Activated T-cell treated with anti-CD3 and anti-CD28 coated beads for 48 hours (primary cell): ENCODE data around the gene XPNPEP2.

Source experiments
- DNase-seq: peaks from one replicate; pipeline ENCODE4 v3.0.0-alpha.2; 2020; ENCODE audit warnings: low read depth

The XPNPEP2 gene, protein sequence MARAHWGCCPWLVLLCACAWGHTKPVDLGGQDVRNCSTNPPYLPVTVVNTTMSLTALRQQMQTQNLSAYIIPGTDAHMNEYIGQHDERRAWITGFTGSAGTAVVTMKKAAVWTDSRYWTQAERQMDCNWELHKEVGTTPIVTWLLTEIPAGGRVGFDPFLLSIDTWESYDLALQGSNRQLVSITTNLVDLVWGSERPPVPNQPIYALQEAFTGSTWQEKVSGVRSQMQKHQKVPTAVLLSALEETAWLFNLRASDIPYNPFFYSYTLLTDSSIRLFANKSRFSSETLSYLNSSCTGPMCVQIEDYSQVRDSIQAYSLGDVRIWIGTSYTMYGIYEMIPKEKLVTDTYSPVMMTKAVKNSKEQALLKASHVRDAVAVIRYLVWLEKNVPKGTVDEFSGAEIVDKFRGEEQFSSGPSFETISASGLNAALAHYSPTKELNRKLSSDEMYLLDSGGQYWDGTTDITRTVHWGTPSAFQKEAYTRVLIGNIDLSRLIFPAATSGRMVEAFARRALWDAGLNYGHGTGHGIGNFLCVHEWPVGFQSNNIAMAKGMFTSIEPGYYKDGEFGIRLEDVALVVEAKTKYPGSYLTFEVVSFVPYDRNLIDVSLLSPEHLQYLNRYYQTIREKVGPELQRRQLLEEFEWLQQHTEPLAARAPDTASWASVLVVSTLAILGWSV

DNA sequence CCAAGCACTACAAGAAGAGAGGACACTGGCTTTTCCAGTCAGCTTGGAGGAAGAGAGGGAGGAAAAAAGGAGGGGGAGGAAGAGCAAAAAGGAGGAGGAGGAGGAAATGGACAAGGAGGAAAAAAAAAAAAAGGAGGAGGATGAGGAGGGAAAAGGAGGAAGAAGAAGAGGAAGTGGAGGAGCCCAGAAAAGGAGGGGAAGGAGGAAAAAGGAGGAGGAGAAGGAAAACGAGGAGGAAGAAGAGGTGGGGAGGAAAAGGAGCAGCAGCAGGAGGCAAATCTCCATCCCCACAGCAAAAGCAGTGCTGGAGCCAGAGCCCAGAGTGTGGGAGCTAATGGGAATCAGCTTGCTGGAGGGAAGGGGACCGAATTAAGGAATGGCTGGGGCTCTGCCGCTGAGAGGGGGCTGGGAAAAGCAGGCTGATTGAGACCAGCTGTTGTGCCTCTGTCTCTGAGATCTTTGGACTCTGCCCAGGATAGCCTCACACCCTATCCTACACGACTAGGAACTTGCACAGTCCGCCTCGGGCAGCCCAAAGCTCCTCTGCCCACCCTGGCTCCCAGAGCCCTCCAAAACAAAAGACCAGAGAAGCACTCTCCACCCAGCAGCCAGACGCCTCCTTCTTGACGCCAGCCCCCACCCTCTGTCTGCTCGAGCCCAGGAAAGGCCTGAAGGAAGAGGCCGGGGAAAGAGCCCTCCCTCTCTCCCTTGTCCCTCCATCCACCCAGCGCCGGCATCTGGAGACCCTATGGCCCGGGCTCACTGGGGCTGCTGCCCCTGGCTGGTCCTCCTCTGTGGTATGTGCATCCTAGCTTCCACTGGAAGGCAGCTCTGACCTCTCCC lies at the start of gene XPNPEP2:
XPNPEP2 (plus strand) TSS at position 514 of the 843 bp plus-strand sequence; CDS start at position 749, 235 bp downstream.
- DNase-seq = no peak

DNA sequence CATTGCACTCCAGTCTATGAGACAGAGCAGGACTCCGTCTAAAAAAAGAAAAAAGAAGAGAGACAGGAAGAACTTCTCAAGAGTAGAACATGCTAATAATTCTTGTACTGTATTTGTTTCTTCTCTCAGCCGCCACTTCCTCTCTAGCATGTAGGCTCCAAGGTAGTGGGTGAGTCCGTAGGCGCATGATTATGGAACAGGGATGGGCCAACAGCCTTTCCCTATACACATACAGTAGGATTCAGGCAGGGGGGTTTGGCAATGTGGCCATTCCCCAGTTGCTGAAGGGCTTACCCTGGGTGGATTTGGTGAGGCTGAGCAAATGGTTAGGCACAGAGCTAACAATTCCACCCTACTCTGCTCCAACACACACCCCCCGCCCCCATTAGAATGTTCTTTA lies 49.0 kb upstream of the XPNPEP2 start:
- DNase-seq = no peak

DNA sequence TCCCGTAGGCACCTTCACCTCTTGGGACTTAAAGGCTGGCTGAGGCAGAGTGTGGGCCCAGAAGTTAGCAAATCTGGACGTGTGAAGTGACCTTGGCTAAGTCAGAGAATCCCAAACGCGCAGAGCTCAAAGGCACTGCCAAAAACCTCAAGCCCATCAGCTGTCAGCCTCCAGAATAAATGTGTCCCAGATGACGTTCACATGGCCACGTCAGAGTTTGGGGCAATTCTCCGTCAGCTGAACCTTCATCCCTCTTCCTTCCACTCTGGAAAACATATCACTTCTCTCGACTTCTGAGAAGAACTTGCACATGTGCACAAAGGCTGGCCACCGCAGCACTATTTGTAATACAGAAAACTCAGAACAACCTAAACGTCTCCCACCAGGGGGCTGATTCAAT lies 48.3 kb upstream of the XPNPEP2 start:
- DNase-seq = no peak

DNA sequence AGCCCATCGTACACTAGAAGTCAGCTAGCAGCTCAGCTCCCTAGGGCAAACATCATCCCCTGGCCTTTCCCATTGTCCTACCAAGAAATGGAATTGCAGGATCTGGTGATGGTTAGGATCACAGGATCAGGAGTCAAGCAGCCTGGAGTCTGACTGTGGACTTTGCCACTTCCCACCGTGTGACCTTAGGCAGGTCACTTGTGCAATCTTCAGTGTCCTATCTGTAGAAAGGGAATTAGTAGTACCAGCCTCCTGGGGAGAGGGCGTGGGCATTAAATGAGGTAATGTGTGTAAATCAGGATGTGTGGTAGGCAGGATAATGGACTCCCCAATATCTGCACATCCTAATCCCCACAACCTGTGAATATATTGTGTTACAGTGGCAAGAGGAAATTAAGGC lies 45.4 kb upstream of the XPNPEP2 start:
- DNase-seq = no peak

DNA sequence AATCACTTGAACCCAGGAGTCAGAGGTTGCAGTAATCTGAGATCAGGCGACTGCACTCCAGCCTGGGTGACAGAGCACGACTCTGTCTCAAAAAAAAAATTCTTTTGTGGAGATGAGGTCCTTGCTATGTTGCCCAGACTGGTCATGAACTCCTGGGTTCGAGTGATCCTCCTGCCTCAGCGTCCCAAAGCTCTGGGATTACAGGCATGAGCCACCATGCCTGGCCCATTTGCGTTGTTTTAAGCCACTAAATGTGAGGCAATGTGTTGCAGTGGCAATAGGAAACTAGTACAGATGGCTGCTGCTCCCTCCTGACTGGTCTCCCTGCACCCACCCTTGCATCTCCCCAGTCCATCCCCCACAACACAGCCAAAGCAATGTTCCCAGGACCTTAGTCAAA lies 44.0 kb upstream of the XPNPEP2 start:
- no peak for DNase-seq

DNA sequence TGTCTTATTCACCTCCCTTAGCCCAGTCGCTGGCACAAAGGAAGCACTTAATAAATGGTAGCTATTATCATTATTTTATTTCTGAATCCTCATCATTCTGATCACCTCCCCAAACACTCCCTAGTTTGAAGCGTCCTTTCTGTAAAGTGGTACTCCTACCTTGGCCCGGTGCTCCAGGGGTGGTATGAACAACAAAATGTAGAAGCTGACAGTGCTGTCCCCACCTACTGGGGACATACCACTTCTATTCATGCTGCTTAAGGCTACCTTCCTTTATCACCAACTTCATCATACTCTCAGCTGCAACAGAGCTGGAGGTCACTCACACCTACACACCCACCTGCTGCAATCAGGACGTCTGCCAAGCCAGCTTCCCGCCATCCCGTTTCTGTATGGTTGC lies 43.2 kb upstream of the XPNPEP2 start:
- DNase-seq = no peak

DNA sequence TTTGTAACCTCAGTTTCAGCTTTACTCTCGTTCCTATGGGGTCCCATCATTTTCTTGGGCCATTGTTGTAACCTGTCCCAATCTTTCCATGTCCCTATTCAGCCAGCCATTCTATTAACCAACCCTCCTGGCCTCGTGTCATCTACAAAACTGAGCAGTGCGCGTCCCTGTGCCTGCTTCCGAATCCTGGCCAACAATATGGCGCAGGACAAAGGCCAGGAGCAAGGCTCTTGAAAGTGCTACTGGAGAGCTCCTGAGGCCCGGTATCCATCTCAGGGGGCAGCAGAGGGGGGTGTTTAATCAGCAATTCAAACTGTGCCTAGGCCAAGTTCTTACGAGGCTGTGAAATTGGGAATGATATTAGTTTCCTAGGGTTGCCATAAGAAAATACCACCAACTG lies 42.8 kb upstream of the XPNPEP2 start:
- DNase-seq = no peak

DNA sequence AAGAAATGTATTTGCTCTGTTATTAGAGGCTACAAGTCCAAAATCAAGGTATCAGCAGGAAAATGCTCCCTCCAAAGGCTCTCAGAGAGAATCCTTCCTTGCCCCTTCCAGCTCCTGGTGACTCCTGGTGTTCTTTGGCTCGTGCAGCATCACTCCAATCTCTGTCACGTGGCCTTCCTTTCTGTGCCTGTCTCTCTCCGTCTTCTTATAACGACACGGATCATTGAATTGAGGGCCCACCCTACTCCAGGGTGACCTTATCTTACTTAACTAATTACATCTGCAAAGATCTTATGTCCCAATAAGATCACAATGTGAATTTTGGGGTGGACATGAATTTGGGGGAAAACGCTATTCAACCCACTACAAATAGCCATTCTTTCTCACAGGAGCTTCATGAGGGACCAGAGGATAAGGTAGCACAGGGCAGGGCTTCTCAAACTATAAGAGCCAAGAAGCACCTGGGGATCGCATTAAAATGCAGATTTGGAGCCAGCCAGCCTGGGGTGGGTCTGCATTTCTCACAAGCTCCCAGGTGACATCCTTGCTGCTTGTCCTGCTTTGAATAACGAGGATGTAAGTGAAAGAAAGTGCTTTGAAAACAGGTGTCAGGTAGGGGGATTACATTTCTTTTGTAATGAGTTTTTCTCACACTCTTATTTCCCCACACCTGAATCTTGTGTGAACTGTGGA lies 42.2 kb upstream of the XPNPEP2 start:
- no peak for DNase-seq

DNA sequence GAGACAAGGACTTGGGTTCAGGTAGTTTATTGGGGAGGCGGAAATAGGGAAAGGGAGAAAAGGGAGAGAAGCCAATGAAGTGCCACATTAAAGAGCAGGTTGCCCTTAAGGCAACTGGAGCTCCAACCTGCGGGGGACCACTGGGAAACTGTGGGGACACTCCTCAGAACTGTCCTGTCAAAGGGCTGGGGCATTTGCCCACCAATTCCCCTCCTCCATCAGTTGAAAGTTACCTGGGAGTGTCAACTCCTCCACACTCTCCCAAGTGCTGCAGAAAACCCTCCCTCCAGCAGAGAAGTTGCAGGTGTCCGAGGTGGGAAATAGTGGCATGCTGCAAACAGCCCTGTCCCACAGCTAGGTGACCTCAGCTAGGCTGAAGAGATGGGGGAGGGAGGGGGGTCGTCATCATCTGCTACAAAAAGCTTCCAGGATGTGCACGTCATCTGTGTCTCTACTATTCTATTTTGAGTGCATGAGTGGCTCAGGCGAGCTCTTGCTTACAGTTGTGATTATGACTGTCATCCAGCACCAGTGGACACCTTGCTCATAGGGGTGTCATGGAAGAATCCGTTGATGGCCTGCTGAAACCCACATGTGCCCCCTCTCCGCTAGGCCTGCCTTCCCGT lies 41.5 kb upstream of the XPNPEP2 start:
- no peak for DNase-seq

DNA sequence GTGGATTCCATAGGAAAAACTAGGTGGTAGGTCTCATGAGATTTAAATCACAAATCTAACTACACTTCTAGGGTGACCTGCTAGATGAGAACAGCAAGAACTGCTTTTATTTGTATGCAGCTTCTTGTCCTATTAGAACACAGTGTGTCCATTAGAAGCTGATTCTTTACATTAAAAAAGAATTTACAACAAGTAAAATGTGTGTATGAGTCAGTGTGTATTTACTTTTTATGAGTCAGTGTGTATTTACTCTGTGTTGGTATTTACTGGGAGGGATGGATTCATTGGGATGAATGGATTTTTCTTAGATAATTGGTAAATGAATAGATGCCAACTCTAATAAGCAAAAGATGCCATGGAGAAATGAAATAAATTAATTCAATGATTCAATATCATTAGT lies 40.6 kb upstream of the XPNPEP2 start:
- no peak for DNase-seq

DNA sequence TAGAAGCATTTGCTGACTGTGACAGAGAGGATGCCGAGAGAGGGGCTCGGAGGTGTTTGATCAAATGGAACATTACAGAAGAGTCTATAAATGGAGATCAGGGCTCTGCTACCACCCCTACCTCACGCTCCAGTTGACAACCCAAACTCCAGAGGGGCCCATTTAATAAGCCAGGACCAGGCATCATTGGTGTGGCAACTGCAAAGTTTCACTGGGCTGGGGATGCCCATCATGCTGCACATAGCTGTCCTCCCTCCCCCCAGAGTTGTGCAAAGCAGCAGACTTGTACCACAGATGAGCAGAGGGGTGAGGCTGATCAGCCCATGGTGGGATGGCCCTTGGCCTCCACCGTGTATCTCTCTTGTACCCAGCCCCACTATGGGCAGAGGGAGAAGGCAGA lies 38.2 kb upstream of the XPNPEP2 start:
- DNase-seq = no peak

DNA sequence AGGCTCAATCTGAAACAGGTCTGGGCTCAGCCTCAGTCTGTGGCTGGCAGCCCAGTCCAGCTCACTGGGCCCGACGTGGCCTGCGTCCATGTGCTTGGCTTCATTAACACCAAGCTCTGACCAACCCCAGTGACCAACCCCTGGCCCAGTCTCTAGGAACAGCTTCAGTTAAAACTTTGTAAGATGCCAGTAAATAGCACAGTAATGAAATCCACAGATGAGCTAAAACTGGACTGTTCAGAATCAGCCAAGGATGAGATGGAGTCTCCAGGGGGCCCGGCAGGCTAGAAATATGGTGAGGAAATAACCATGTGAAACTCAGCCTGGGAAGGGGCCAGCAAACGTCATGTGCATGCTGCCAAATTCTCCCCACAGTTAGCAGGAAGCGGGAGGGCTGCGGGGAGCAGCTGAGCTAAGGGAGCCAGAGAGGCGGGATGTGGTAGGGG lies 37.1 kb upstream of the XPNPEP2 start:
- no peak for DNase-seq

DNA sequence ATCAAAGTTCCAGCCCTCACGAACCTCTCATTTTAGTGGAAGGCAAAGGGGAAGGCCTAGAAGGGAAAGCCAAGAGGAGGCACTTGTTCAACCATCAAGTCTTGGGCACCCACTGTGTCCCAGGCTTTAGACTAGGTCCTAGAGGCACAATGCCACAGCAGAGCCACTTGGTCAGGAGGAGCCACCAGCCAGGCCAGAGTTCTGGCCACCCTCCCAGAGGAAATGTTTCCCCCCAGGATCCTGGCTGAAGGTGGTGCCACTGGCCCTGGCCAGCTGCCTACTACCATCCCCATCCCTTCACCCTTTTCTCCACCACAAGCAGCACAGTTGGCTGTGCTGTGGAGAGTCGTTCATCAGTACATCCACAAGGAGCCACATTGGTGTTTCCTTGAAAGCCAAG lies 34.3 kb upstream of the XPNPEP2 start:
- DNase-seq = no peak

DNA sequence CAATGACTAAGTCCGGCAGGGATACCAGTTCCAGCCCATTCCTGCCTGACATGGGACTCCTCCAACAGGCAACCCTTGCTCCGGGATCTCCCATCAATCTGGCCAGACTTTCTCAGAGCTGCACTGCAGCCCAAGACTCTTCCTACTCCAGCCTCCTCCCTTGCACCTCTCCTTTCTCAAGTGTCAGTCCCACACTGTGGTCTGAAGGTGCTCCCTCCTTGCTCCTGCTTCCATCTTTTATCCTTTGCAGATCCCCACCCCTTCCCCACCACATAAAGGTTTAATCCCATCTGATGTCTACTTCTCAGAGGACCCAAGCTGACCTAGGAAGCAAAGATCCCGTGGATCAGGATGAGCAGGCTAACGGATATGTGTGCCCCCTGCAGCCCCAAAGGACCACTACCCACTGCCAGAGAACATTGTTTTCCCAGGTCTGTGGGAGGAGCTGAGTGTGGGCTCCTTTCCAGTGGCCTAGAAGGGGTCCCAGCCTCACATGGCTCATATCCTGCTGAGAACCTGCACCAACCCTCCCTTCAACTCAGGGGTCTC lies 33.3 kb upstream of the XPNPEP2 start:
- DNase-seq = no peak

DNA sequence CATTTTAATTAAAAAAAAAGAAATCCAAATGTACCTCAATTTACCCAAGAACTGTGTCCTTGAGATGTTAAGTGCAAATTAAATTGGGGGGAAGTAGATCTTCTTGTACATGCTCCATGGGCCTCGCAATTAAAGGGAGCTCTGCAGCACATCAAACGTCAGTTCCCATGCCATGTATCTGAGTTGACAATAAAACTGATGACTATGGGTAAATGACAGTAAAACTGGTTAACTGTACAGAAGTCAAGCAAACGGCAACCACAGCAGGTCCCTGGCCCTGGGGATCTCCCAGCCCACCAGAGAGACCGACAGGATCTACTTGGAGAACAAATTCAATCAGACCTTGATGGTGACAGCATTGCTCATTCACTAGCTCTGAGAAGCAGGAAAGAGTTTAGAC lies 32.8 kb upstream of the XPNPEP2 start:
- DNase-seq = no peak

DNA sequence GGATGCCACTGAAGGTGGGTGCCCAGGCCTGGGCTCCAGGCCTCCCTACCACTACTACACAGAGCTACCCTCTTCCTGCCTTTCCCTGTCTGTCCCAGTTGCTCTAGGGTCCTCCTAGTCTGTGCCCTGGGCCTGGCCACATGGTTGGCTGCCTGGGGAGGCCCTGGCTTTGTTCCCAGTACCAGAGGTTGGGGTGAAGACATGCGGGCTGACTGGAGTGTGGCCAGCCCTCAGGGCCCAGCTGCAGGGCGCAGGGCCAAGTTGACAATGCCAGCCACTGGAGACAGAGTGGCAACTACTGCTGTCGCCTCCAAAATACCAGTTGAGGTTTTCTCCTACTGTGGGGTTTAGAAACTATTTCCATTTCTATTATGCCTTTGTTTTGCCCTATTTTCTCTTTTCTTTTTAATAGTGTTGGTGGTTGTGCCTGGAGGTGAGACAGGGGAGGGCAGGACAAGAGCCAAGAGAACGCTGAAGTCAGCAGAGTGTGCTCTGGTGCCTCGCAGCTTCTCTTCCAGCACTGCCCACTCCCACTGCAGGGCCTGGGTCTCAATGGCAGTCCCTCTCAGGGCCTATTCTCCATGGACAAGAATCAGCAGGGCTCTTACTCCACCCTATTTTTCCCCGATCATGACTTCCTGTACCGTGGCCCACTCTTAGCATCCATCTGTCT lies 32.2 kb upstream of the XPNPEP2 start:
- DNase-seq = no peak

DNA sequence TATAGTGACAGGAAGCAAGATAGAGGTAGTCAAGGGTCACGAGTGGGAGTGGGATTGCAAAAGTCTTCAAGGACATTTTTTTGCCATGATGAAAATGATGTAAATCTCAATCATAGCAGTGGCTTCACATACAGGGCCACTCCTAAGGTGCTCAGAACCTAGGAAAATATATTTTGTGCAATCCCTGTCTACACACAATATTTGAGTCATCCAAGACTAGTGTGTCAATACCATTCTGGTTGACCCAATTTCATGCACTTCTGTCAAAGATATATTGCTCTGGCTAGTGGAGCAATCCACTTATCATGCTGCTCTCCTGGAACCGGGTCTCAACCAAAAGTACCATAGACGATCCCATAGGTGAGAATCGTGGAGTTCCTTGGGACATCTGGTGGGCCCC lies 24.2 kb upstream of the XPNPEP2 start:
- DNase-seq = no peak

DNA sequence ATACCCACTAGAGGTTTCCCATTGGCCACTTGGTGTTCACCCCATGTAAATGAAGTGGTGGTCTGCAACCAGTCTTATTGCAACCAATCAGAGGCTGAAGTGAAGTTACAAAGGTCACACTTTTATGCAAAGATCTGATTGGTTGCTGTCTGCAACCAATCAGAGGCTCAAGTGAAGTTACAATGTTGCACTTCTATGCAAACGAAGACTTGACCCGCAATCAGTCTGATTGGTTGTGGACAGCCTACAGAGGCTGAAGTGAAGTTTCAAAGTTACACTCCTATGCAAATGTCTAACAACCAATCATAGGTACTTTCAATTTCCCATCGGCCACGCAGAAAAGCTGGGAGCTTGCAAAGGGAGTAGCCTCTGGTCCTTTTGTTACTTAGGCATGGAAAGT lies 22.3 kb upstream of the XPNPEP2 start:
- DNase-seq = no peak

DNA sequence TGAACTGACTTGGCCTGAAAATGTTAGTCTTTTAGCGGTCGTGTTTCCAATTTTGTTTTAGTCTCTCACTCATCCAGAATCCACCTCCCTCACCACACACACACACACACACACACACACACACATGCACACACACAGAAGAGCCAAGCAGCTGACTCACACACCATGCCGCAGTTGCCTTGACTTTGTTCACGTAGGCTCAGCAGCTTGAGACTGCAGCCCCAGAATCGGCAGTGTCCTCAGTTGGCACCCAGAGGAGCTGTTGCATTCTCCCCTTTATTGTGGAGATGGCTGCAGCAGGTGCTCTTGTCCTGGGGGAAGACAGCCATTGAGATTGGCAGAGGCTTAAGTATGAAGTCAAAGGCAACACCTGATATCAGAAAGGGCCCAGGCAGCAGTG lies 20.9 kb upstream of the XPNPEP2 start:
- no peak for DNase-seq

DNA sequence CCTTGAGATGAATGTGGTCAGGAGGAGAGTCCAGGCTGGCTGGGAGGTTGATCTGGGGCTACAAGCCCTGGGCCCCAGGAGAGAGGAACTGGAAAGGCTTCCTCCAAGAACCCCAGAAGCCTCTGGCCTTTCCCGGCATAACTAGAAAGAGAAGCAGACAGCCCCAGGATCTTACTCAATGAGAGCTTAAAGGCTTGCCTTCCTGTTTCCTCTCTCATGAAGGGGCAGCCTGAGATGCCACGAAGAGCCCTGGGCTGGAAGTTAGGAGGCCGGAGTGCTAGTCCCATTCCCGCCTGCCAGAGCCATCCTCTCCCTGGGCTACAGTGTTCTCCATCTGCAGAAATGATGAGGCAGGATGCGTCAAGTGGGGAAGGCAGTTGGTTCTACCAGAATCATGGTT lies 20.1 kb upstream of the XPNPEP2 start:
- no peak for DNase-seq

DNA sequence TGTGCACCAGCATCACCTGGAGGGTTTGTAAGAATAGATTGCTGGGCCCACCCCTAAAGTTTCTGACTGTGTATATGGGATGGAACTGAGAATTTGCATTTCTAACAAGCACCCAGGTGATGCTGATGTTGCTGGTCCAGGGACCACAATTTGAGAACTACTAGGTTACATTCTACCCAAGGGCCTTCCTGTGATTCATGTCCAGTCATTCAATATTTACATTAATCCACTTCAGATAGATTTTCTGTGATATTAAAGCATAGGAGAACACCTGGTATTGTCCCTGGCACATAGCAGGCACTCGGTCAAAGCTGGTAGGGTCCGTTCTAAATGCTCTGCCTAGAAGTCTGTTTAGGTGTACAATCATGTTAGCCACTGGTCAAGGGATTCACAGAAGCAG lies 19.5 kb upstream of the XPNPEP2 start:
- no peak for DNase-seq
